GM12865 (cell line): Measurements from ENCODE around the gene CRHR2.
"Not testable (repeated sequence)": the region's sequence is repeated elsewhere in the genome, so short reads cannot be mapped to it uniquely, and the experiment has no call there.

ENCODE experiments used
- DNase-seq: peaks from one replicate; pipeline ENCODE4 v3.0.0; 2010; ENCODE audit warnings: low read depth
- H3K4me3 ChIP-seq: 2 replicates; pipeline ENCODE4 v1.5.1; 2011; ENCODE audit warnings: mild to moderate bottlenecking, low read depth, low read length, control low read depth
- CTCF ChIP-seq: IDR thresholded peaks from 2 replicates; pipeline ENCODE4 v1.5.1; 2011; ENCODE audit warnings: low read length, control low read depth, low read depth, inconsistent platforms; ENCODE audit not compliant: insufficient read depth; ENCODE audit errors: missing control alignments

Gene CRHR2

DNA sequence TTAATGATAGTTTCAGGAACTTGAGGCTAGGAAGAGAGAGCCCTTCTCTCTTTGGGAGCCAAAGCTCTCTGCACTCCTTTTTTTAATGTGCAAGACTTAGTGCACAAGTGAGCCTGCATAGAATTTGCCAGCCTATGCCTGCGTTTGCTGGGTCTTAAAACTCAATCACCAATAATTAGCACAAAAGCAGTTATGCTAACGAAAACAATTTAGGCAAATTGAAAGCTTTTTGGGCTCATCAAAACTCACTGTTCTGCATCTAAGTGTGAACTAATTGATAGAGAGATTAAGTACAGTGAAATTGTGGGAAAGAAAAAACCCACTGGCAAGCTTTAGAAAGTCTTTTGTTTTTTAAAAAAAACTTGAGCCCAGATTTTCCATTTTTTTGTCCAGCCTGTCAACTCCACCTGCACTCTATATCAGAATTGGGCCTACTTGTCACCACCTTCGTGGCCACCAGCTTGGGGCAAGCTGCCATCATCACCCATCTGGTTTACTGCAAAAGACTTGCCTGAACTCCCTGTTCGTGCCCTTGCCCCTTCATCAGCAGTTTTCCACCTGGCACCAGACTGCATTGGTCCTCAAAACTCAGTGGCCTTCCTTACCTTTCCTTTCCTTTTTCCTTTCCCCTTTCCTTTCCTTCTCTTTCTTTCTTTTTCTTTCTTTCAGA is 37.8 kb downstream of the CRHR2 start:
- no peak for TF ChIP-seq CTCF
- no peak for DNase-seq
- no peak overlapping the region for H3K4me3 ChIP-seq

- no peak for TF ChIP-seq CTCF
- no peak for DNase-seq
- no peak overlapping the region for H3K4me3 ChIP-seq
Measured at GRCh38 chr7:30642789-30643188, 39.5 kb downstream of the CRHR2 start.

- H3K4me3 ChIP-seq, result not testable (repeated sequence)
Measured at GRCh38 chr7:30642322-30642721, 39.9 kb downstream of the CRHR2 start.

GRCh38 chr7:30635798-30636197 is 46.5 kb downstream of the CRHR2 start:
- H3K4me3 ChIP-seq, result no peak overlapping the region
- no peak for TF ChIP-seq CTCF

More at GRCh38 chr7:30642322-30642721, 39.9 kb downstream of the CRHR2 start:
- DNase-seq, result not testable (repeated sequence)

GRCh38 chr7:30634634-30635201 is 47.5 kb downstream of the CRHR2 start:
- no peak for DNase-seq
- no peak overlapping the region for H3K4me3 ChIP-seq
- no peak for TF ChIP-seq CTCF

More at GRCh38 chr7:30635798-30636197, 46.5 kb downstream of the CRHR2 start:
- DNase-seq, result no peak

- no peak overlapping the region for H3K4me3 ChIP-seq
- TF ChIP-seq CTCF, result no peak
- no peak for DNase-seq
Measured at GRCh38 chr7:30634193-30634626, 48.0 kb downstream of the CRHR2 start.

DNA sequence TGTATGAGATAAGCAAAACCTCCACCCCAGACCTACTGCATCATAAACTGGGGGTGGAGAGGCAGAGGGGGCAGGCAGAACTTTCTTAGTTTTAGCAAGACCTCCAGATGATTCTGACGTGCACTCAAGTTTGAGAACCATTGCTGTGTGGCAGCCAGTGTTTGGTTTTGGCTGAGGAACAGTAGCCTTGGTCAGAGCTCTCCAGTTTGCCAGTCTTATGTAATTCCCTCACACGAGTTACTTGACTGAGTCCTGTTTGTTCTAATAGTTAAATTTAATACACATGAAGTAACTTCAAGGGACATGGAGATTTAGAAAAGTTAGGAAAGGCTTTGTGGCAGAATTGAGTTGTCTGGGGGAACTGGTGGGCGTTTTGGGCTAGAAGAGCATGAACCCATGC is 49.0 kb downstream of the CRHR2 start:
- no peak overlapping the region for H3K4me3 ChIP-seq
- no peak for DNase-seq
- TF ChIP-seq CTCF, result no peak
